Calu3 (cell line): ENCODE results near the gene FFAR1. TPM values are rescaled to one million over a fixed set of nuclear protein-coding genes. Genes with fewer than 3 reads are reported as not detected.

ENCODE experiments used
- BruUV-seq: library from RNA; stranded (reverse); fragments of 400-500 nt; replicated peaks from 2 replicates; lab custom pipeline; 2021; lab: Mats Ljungman, UMichigan
- CTCF ChIA-PET: fragments of 300-600 bp; sonication (Branson Sonifier 250); formaldehyde crosslinking; loops from one replicate; lab custom pipeline; 2022; ENCODE audit warnings: antibody characterized with exemption; lab: Charles Lee
- DNase-seq: peaks from one replicate; pipeline ENCODE4 v3.0.0; 2022
- H3K27ac Mint-ChIP-seq: one replicate; pipeline ENCODE4 v1.8.0; 2022; ENCODE audit warnings: mixed read lengths; ENCODE audit not compliant: unreplicated experiment
- H3K27me3 Mint-ChIP-seq: one replicate; pipeline ENCODE4 v1.8.0; 2022; ENCODE audit warnings: mixed read lengths; ENCODE audit not compliant: unreplicated experiment
- H3K36me3 Mint-ChIP-seq: one replicate; pipeline ENCODE4 v1.8.0; 2022; ENCODE audit warnings: mild to moderate bottlenecking, moderate library complexity, mixed read lengths; ENCODE audit not compliant: insufficient read depth, unreplicated experiment
- H3K4me1 Mint-ChIP-seq: one replicate; pipeline ENCODE4 v1.8.0; 2022; ENCODE audit warnings: mild to moderate bottlenecking, low read depth, mixed read lengths; ENCODE audit not compliant: unreplicated experiment
- H3K4me3 Mint-ChIP-seq: one replicate; pipeline ENCODE4 v1.8.0; 2022; ENCODE audit warnings: mild to moderate bottlenecking, low read depth, moderate library complexity, mixed read lengths; ENCODE audit not compliant: unreplicated experiment
- H3K9me3 Mint-ChIP-seq: one replicate; pipeline ENCODE4 v1.8.0; 2022; ENCODE audit warnings: low read depth, mixed read lengths; ENCODE audit not compliant: unreplicated experiment
- intact Hi-C: fragments of 100-400 bp; cut with micrococcal nuclease; formaldehyde crosslinking; loops from one replicate; pipeline ENCODE4 v1.10.0; 2022; ENCODE audit not compliant: unreplicated experiment
- total RNA-seq: library from RNA; stranded (reverse); gene quantifications from 2 replicates; pipeline ENCODE4 v1.2.3, GENCODE V29; 2022
- TF ChIP-seq, protein P1 (sequence below): fragments of 200-600 bp; IDR thresholded peaks from one replicate; pipeline ENCODE4 v1.8.0; 2022; ENCODE audit warnings: antibody characterized with exemption; ENCODE audit not compliant: unreplicated experiment

FFAR1 gene
- total RNA-seq, 1 experiment from 2014 or later = not detected

DNA sequence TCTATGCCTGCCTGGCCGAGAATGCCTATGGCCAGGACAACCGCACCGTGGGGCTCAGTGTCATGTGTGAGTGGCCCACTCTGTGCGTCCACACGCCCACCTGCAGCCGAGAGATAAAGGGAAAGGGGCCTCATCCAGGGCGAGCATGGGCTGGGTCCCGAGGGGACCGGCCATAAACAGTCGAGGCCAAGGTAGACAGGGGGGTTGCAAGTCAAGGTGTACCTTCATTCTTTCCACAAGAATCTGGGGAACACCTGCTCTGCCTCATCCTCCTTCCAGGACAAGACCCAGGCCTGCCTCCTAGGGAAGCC lies 47.4 kb upstream of the FFAR1 start:
- CTCF ChIA-PET = no interaction called here
- H3K4me1 Mint-ChIP-seq = no peaks in the 10 kb centered on the region
- no TSS peak for BruUV-seq
- no peaks in the 10 kb centered on the region for H3K36me3 Mint-ChIP-seq
- DNase-seq = no peak
- TF ChIP-seq, protein P1, sequence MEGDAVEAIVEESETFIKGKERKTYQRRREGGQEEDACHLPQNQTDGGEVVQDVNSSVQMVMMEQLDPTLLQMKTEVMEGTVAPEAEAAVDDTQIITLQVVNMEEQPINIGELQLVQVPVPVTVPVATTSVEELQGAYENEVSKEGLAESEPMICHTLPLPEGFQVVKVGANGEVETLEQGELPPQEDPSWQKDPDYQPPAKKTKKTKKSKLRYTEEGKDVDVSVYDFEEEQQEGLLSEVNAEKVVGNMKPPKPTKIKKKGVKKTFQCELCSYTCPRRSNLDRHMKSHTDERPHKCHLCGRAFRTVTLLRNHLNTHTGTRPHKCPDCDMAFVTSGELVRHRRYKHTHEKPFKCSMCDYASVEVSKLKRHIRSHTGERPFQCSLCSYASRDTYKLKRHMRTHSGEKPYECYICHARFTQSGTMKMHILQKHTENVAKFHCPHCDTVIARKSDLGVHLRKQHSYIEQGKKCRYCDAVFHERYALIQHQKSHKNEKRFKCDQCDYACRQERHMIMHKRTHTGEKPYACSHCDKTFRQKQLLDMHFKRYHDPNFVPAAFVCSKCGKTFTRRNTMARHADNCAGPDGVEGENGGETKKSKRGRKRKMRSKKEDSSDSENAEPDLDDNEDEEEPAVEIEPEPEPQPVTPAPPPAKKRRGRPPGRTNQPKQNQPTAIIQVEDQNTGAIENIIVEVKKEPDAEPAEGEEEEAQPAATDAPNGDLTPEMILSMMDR = no peak
- H3K9me3 Mint-ChIP-seq = no peaks in the 10 kb centered on the region
- H3K4me3 Mint-ChIP-seq = no peak overlapping the region
- H3K27me3 Mint-ChIP-seq = no peaks in the 10 kb centered on the region
- intact Hi-C loops = no loop called here
- no peak overlapping the region for H3K27ac Mint-ChIP-seq

DNA sequence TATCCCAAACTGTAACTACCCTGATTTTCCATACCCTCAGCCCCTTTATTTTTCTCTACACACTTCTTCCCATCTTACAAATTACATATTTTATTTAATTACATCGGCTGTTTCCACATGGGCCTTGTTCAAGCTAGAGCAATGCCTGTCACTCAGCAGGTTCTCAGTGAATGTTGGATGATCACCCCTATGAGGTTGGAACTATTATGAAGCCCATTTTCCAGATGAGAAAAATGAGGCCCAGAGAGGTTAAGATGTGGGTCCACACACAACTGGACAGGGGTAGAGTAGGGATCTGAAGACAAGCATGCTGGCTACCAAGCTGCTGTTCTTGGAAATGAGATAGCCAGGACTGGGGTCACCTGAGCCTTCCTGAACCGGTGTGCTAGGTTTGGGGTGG lies 45.7 kb upstream of the FFAR1 start:
- TF ChIP-seq, protein P1 = no peak
- BruUV-seq = no TSS peak
- DNase-seq = no peak
- CTCF ChIA-PET = no interaction called here
- H3K36me3 Mint-ChIP-seq = no peaks in the 10 kb centered on the region
- no peaks in the 10 kb centered on the region for H3K27me3 Mint-ChIP-seq
- H3K4me3 Mint-ChIP-seq = no peak overlapping the region
- H3K27ac Mint-ChIP-seq = no peak overlapping the region
- H3K9me3 Mint-ChIP-seq = no peaks in the 10 kb centered on the region
- H3K4me1 Mint-ChIP-seq = peaks cover 5% of the 10 kb centered on the region
- intact Hi-C loops = no loop called here

DNA sequence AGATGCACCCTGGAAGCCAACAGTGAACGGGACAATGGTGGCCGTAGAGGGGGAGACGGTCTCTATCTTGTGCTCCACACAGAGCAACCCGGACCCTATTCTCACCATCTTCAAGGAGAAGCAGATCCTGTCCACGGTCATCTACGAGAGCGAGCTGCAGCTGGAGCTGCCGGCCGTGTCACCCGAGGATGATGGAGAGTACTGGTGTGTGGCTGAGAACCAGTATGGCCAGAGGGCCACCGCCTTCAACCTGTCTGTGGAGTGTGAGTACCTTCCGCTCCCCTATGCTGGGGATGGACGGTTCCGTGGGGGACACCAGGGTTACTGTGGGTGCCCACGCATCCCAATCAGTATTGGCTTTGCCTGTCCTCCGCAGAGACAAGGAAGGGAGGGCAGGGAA lies 45.3 kb upstream of the FFAR1 start:
- no peak overlapping the region for H3K4me3 Mint-ChIP-seq
- TF ChIP-seq, protein P1 = no peak
- no peak for DNase-seq
- H3K9me3 Mint-ChIP-seq = no peaks in the 10 kb centered on the region
- peaks cover 6% of the 10 kb centered on the region for H3K4me1 Mint-ChIP-seq
- CTCF ChIA-PET = interaction anchor here (0.7 kb wide), 1 partner anchor 11 kb away, joined by 3 read pairs; no protein-coding TSS in a partner anchor
- intact Hi-C loops = no loop called here
- no peaks in the 10 kb centered on the region for H3K27me3 Mint-ChIP-seq
- no peak overlapping the region for H3K27ac Mint-ChIP-seq
- H3K36me3 Mint-ChIP-seq = no peaks in the 10 kb centered on the region
- no TSS peak for BruUV-seq

DNA sequence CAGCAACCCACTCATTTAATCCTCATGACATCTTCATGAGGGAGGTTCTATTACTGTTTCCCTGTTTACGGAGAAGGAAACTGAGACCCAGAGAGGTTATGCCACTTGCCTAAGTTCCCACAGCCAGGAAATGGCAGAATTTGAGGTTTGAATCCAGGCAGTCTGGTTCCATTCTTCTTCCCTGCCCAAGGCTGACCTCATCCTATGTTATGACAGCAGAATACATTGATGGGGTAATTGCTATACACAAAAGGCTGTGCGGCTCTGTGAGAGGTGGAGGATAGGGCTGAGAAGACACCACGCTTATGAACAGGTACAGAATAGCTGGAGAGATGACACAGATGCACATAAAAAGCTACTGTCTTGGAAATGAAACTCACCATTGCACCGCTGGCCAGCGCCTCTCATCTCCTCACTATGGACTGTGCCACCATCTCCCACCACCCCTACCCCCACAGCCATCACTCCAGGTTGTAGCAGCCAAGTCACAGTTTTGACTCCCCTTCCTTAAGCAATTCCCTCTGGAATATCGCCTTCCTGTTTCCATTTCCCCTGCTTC lies 44.3 kb upstream of the FFAR1 start:
- no peak overlapping the region for H3K27ac Mint-ChIP-seq
- no TSS peak for BruUV-seq
- H3K9me3 Mint-ChIP-seq = no peaks in the 10 kb centered on the region
- intact Hi-C loops = no loop called here
- no peak overlapping the region for H3K4me3 Mint-ChIP-seq
- no peaks in the 10 kb centered on the region for H3K36me3 Mint-ChIP-seq
- no peaks in the 10 kb centered on the region for H3K27me3 Mint-ChIP-seq
- CTCF ChIA-PET = interaction anchor here (0.7 kb wide), 1 partner anchor 12 kb away, joined by 3 read pairs; no protein-coding TSS in a partner anchor
- TF ChIP-seq, protein P1 = no peak
- peaks cover 6% of the 10 kb centered on the region for H3K4me1 Mint-ChIP-seq
- no peak for DNase-seq
